Measurements from ENCODE around the gene MIS18BP1. TPM values are rescaled to one million over a fixed set of nuclear protein-coding genes. Genes with fewer than 3 reads are reported as not detected.

Gene MIS18BP1
- total and polyA plus RNA-seq, 9 donors, result 12.5 to 44.3 (median 20.4) TPM

- Histone ChIP-seq H3K9me3 (no peaks in the 10 kb centered on the region), H3K4me3 (no peak overlapping the region), H3K4me1 (ENCODE audit: insufficient read depth) (no peaks in the 10 kb centered on the region), H3K36me3 (no peaks in the 10 kb centered on the region), H3K27ac (no peak overlapping the region), H3K27me3 (no peaks in the 10 kb centered on the region)
- no peak for TF ChIP-seq POLR2A (IDR thresholded peaks at IDR 0.05)
- no peak for TF ChIP-seq CTCF (IDR thresholded peaks at IDR 0.05)
- TF ChIP-seq EP300 (IDR thresholded peaks at IDR 0.05), result no peak
- intact Hi-C loops (cut with DNase I), result no loop called here
- WGBS, 3 donors, result 96 to 97% (median 97%) methylated on average over 2 of the region's 2 CpGs
- DNase-seq, result no peak
These were observed 67.7 kb downstream of the MIS18BP1 start for GRCh38 chr14:45185100-45185814.

- no peak overlapping the region for H3K27ac ChIP-seq
- no peak for DNase-seq
- intact Hi-C loops (cut with DNase I), result no loop called here
- H3K4me1 ChIP-seq (ENCODE audit: insufficient read depth), result no peaks in the 10 kb centered on the region
- H3K9me3 ChIP-seq, result no peaks in the 10 kb centered on the region
- TF ChIP-seq POLR2A (IDR thresholded peaks at IDR 0.05), result no peak
- no peak for TF ChIP-seq CTCF (IDR thresholded peaks at IDR 0.05)
- no peak for TF ChIP-seq EP300 (IDR thresholded peaks at IDR 0.05)
- H3K4me3 ChIP-seq, result no peak overlapping the region
- WGBS, 3 donors, result 25 to 60% (median 31%) methylated on average over 3 of the region's 3 CpGs
- no peaks in the 10 kb centered on the region for H3K36me3 ChIP-seq
- H3K27me3 ChIP-seq, result no peaks in the 10 kb centered on the region
These were observed 71.2 kb downstream of the MIS18BP1 start for GRCh38 chr14:45181806-45182205.

GRCh38 chr14:45181329-45181728 is 71.7 kb downstream of the MIS18BP1 start:
- no peak for DNase-seq
- TF ChIP-seq POLR2A (IDR thresholded peaks at IDR 0.05) (no peak), CTCF (IDR thresholded peaks at IDR 0.05) (no peak), EP300 (IDR thresholded peaks at IDR 0.05) (no peak)

DNA sequence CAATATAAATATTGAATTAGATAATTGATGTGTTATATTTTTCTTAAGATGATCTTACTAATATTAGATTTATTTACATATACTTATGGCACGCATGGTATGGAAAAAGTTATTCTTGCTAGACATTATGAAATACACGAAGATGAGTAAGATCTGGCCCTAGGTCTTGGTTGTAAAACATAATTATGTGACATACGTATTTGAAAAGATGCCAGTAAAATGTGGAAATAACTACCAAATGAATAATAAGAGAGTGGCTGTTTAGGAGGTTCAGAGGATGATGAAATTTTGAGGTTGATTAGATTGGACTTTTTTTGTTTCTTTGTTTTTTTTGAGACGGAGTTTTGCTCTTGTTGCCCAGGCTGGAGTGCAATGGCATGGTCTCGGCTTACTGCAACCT is 75.9 kb downstream of the MIS18BP1 start:
- H3K27me3 ChIP-seq, result no peaks in the 10 kb centered on the region
- no peak for TF ChIP-seq CTCF (IDR thresholded peaks at IDR 0.05)
- TF ChIP-seq POLR2A (IDR thresholded peaks at IDR 0.05), result no peak
- TF ChIP-seq EP300 (IDR thresholded peaks at IDR 0.05), result no peak
- intact Hi-C loops (cut with DNase I), result no loop called here
- no peak overlapping the region for H3K27ac ChIP-seq
- WGBS, 3 donors, result 90 to 94% (median 91%) methylated on average over 5 of the region's 5 CpGs
- H3K4me3 ChIP-seq, result no peak overlapping the region
- no peak for DNase-seq
- no peaks in the 10 kb centered on the region for H3K9me3 ChIP-seq
- no peaks in the 10 kb centered on the region for H3K4me1 ChIP-seq (ENCODE audit: insufficient read depth)
- H3K36me3 ChIP-seq, result no peaks in the 10 kb centered on the region

More at GRCh38 chr14:45181329-45181728, 71.7 kb downstream of the MIS18BP1 start:
- Histone ChIP-seq H3K9me3 (no peaks in the 10 kb centered on the region), H3K4me1 (ENCODE audit: insufficient read depth) (no peaks in the 10 kb centered on the region), H3K27me3 (no peaks in the 10 kb centered on the region), H3K27ac (no peak overlapping the region), H3K4me3 (no peak overlapping the region), H3K36me3 (no peaks in the 10 kb centered on the region)
- intact Hi-C loops (cut with DNase I), result no loop called here
- WGBS, 3 donors, result 93 to 96% (median 95%) methylated on average over 5 of the region's 5 CpGs

Data from ovary (tissue), 9 donors.